Muscle layer of duodenum (tissue), 2 donors: Measurements from ENCODE around the gene RBFOX2.
"Not testable (repeated sequence)": the region's sequence is repeated elsewhere in the genome, so short reads cannot be mapped to it uniquely, and the experiment has no call there.

Source experiments
- H3K27ac ChIP-seq: one replicate; pipeline ENCODE4 v1.7.0; 2013; ENCODE audit warnings: mild to moderate bottlenecking, low read length
- H3K27me3 ChIP-seq: one replicate; pipeline ENCODE4 v1.7.0; 2013; ENCODE audit warnings: low read depth, mild to moderate bottlenecking, control low read depth, low read length
- H3K36me3 ChIP-seq, 2 donors: one replicate each; pipeline ENCODE4 v1.7.0; 2013; ENCODE audit warnings: low read length in 2 of 2, control low read depth in 1 of 2, mild to moderate bottlenecking in 1 of 2; ENCODE audit not compliant: insufficient read depth in 2 of 2, control insufficient read depth in 1 of 2
- H3K4me1 ChIP-seq, 2 donors: one replicate each; pipeline ENCODE4 v1.7.0; 2013; ENCODE audit warnings: low read length in 2 of 2, mild to moderate bottlenecking in 2 of 2, control low read depth in 1 of 2, moderate library complexity in 1 of 2; ENCODE audit not compliant: insufficient read depth in 2 of 2, control insufficient read depth in 1 of 2
- H3K4me3 ChIP-seq, 2 donors: one replicate each; pipeline ENCODE4 v1.7.0; 2013; ENCODE audit warnings: low read length in 2 of 2, low read depth in 1 of 2, mild to moderate bottlenecking in 1 of 2
- H3K9me3 ChIP-seq, 2 donors: one replicate each; pipeline ENCODE4 v1.7.0; 2013; ENCODE audit warnings: low read length in 2 of 2, control low read depth in 1 of 2, mild to moderate bottlenecking in 1 of 2; ENCODE audit not compliant: control insufficient read depth in 1 of 2
- donor health status: healthy.

The RBFOX2 gene

DNA sequence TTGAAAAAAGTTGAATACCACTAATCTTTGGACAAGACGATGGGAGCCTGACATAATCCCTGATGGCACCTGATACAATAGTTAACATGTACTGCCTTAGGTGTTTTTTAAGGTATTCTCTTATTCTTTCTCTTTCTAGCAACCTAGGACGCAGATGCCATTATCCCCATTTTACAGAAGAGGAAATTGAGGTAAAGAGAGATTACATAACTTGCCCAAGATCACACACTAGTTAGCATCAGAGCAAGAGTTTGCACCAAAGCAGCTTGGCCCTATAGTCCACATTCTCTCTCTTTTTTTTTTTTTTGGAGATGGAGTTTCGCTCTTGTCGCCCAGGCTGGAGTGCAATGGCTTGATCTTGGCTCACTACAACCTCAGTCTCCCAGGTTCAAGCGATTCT is 35.7 kb upstream of the RBFOX2 start:
- no peak overlapping the region for H3K27ac ChIP-seq
- peaks cover 0 to 3% of the 10 kb centered on the region in 2 donors for H3K4me1 ChIP-seq
- H3K36me3 ChIP-seq: no peaks in the 10 kb centered on the region
- H3K27me3 ChIP-seq: no peaks in the 10 kb centered on the region
- H3K9me3 ChIP-seq: no peaks in the 10 kb centered on the region
- H3K4me3 ChIP-seq: no peak overlapping the region

DNA sequence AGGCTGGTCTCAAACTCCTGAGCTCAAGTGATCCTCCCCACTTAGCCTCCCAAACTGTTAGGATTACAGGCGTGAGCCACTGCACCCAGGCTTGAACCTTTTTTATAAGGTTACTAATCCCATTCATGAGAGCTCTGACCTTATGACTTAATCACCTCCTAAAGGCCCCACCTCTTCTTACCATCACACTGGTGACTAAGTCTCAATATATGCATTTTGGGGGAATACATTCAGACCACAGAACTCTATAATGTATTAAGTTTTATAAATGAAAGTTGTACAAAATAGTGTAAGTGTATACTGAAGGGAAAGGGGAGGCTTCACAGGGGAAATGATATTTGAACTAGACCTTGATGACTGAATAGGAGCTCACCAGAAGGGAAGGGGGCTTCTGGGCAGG is 28.4 kb upstream of the RBFOX2 start:
- H3K27me3 ChIP-seq: no peaks in the 10 kb centered on the region
- H3K4me3 ChIP-seq: no peak overlapping the region
- no peaks in the 10 kb centered on the region for H3K36me3 ChIP-seq
- no peaks in the 10 kb centered on the region for H3K9me3 ChIP-seq
- H3K4me1 ChIP-seq: no peaks in the 10 kb centered on the region
- no peak overlapping the region for H3K27ac ChIP-seq

DNA sequence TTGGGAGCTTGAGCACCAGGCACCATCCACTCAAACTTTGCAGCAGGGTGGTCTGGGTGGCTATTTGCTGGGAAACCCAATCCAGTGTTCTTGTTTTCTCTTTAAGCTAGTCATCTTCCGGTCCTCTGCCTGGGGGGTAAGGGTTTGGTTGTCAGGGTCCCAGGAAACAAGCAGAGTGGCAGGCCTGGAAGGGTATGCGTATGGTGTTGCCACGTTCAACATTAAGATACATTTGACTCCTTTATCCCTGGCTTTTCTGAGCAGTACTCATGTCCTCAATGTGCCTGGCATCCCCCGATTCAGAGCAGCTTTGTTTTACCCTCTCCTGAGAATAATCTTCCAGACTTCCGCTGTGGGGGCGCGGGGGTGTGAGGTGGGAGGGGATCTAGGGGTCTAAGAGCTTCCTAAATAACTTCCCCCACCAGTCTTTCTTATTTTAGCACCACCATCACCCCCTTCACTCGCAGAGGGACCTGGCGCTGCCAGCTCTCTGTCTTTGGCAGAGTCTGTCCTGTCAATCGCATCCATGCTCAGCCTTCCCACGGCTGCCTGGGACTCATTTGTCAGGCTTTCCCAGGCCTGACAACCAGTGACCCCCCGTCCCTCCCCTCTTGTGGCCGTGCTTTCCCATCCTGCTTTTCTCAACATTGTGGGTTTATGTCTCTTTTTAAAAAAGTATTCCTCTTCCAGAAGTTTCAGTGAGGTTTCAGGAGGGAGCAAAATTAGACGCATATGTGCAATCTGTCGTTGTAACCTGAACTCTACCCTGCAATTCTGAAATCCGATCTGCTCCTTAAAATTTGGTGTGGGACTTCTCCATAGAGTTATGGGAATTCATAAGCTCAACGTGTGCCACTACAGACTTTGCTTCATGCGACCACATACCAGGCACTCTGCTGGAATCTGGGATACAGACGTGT is 27.0 kb upstream of the RBFOX2 start:
- H3K27ac ChIP-seq: no peak overlapping the region
- no peaks in the 10 kb centered on the region for H3K36me3 ChIP-seq
- no peak overlapping the region for H3K4me3 ChIP-seq

DNA sequence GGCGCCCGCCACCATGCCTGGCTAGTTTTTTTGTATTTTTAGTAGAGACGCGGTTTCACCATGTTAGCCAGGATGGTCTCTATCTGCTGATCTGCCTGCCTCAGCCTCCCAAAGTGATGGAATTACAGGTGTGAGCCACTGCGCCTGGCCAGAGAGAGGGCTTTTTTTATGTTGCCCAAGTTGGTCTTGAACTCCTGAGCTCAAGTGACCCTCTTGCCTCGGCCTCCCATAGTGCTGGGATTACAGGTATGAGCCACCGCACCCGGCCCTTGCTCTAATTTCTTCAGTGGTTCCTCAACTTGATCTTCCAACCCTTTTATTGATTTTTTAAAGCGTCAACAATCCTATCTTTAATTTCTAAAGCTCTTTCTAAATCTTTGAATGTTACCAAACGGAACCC is 25.8 kb upstream of the RBFOX2 start:
- H3K4me3 ChIP-seq, H3K27ac ChIP-seq, H3K36me3 ChIP-seq, H3K9me3 ChIP-seq, H3K27me3 ChIP-seq, H3K4me1 ChIP-seq: not testable (repeated sequence)

More for the DNA sequence above, 27.0 kb upstream of the RBFOX2 start:
- Histone ChIP-seq H3K4me1 (no peaks in the 10 kb centered on the region), H3K9me3 (no peaks in the 10 kb centered on the region), H3K27me3 (no peaks in the 10 kb centered on the region)

DNA sequence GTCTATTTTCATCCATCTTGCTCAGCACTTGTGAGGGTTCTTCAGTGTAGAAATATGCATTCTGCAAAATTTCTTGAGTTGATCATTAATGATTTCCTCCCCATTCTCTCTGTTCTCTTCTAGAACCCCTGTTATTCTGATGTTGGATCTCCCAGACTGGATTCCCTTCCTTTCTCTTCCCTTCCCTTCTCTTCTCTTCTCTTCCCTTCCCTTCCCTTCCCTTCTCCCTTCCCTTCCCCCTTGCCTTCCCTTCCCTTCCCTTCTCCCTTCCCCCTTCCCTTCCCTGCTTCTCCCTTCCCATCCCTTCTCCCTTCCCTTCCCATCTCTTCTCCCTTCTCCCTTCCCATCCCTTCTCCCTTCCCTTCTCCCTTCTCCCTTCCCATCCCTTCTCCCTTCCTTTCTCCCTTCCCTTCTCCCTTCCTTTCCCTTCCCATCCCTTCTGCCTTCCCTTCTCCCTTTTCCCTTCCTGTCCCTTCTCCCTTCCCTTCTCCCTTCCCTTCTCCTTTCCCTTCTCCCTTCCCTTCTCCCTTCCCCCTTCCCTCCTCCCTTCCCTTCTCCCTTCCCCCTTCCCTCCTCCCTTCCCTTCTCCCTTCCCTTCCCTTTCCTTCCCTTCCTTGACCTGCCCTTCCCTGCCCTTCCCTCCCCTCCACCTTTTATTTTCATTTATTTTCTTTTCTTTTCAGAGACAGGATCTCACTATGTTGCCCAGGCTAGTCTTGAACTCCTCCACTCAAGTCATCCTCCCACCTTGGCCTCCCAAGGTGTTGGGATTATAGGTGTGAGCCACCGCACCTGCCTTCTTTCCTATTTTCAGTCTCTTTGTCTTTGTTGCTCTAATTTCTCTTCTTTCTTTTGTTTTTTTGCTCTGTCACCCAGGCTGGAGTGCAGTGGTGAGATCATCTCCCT is 24.9 kb upstream of the RBFOX2 start:
- no peaks in the 10 kb centered on the region for H3K36me3 ChIP-seq
- H3K4me3 ChIP-seq: no peak overlapping the region
- H3K9me3 ChIP-seq: no peaks in the 10 kb centered on the region
- no peak overlapping the region for H3K27ac ChIP-seq
- H3K4me1 ChIP-seq: no peaks in the 10 kb centered on the region
- H3K27me3 ChIP-seq: no peaks in the 10 kb centered on the region

DNA sequence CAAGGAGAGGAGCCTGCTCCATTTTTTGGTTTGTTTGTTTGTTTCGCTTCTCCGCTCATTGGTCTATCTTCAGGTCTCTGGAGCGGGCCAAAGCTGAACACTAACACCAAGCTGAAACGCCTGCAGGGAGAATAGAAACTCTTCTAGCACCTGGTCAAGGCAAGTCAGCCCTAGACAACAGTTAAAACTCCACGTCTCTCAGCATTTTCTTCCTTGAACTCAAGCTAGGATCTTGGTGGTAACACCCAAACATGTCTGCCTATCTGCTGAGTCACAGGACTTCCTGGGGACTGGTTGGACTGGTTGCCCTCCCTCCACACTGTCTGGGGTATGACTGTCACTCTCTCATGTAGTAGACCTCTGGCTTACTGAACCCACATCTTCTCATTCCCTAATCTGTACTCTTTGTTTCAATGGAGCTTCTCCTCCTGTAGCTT is 23.9 kb upstream of the RBFOX2 start:
- Histone ChIP-seq H3K27me3 (no peaks in the 10 kb centered on the region), H3K4me3 (no peak overlapping the region), H3K4me1 (no peaks in the 10 kb centered on the region), H3K36me3 (no peaks in the 10 kb centered on the region), H3K27ac (no peak overlapping the region), H3K9me3 (no peaks in the 10 kb centered on the region)

DNA sequence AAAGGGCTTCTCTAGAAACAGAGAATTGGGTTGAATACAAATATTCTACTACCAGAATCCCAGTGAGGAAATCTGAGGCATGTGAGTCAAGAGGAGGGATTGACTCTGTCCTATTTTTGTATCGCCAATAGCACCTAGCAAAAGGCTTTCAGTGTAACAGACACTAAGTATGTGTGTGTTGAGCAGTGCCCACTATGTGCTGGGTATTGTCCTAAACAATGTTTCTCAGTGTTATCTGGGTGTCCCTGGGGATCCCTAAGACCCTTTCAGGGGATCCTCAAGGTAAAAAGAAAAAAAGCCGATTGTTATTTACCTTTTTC is 21.0 kb upstream of the RBFOX2 start:
- Histone ChIP-seq H3K36me3 (no peaks in the 10 kb centered on the region), H3K27ac (no peak overlapping the region), H3K4me3 (no peak overlapping the region), H3K9me3 (no peaks in the 10 kb centered on the region), H3K27me3 (no peaks in the 10 kb centered on the region), H3K4me1 (no peaks in the 10 kb centered on the region)

DNA sequence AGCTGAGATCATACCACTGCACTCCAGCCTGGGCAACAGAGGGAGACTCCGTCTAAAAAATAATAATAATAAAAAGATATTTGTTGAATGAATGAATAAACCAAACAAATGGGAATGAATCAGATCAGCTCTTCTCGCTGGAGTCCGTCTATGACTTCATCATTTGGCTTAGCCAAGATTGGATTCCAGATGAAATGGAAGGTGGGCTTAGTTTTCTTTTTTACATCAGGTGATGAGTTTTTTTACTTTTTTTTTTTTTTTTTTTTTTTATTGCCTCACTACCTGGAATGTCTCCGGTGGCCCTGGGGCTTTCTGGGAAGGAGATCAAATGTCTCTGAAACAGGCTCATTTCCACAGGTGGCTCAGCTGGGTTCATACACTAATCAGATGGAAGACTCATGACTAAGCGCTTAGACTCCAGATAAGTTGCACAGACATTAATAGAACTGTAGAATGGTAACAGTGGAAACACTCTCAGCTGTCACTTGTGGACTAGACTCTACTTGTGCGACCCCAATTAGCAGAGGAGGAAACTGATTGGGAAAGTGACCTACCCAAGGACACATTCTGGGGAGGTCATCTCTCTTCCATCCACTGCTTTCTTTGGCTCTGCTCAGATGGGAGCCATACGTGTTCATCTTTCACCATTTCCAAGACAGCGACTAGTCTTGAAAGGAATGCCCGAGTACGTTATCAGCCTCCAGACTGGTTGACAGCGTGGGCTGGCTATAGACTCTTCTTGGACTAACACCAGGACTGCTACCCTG is 20.5 kb upstream of the RBFOX2 start:
- Histone ChIP-seq H3K4me3 (no peak overlapping the region), H3K9me3 (no peaks in the 10 kb centered on the region), H3K27me3 (no peaks in the 10 kb centered on the region), H3K4me1 (no peaks in the 10 kb centered on the region), H3K36me3 (no peaks in the 10 kb centered on the region), H3K27ac (no peak overlapping the region)

DNA sequence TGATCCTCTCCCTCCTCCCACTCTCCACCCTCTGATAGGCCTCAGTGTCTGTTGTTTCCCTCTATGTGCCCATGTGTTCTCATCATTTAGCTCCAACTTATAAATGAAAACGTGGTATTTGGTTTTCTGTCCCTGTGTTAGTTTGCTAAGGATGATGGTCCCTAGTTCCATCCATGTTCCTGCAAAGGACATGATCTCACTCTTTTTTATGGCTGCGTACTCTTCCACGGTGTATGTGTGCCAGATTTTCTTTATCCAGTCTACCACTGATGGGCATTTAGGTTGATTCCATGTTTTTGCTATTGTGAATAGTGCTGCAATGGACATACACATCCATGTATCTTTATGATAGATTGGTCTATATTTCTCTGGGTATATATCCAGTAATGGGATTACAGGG is 15.9 kb upstream of the RBFOX2 start:
- not testable (repeated sequence) for H3K36me3 ChIP-seq, H3K9me3 ChIP-seq, H3K27ac ChIP-seq, H3K4me1 ChIP-seq, H3K27me3 ChIP-seq, H3K4me3 ChIP-seq

DNA sequence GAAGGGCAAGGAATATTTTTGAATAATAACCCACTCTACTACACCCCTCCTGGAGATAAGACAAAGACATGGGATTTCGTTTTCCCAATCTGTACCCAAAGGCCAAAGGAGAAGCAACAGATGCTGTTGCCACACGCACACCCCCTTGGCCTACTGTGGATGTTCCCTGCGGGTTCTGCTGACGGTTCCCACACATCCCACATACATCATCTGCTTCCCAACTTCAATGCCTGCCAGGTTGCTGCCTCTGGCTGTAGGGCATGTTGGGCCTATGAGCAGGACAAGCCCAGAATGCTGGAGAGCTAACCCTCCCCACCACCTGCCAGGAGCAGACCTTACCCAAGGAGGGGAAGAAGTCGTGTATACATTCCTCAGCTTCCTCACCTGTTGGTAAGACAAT is 13.6 kb upstream of the RBFOX2 start:
- H3K27ac ChIP-seq: no peak overlapping the region
- H3K27me3 ChIP-seq: no peaks in the 10 kb centered on the region
- no peaks in the 10 kb centered on the region for H3K36me3 ChIP-seq
- no peaks in the 10 kb centered on the region for H3K9me3 ChIP-seq
- no peaks in the 10 kb centered on the region for H3K4me1 ChIP-seq
- H3K4me3 ChIP-seq: no peak overlapping the region

DNA sequence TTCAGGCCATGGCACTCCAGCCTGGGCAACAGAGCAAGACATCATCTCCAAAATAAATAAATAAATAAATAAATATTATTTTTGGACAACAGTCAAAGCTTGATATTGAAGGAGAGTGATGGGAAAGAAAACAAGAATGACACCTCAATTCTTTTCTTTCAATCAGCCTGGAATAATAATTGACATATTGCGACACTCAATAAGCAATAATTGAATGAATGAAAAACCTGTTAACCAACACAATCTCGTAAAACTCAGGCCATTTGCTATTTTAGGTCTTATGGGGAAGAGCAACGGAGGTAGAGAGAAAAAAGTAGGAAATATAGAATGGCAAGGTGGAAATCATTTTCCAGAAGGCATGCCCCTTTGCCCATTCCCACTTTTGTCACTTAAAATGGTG is 10.5 kb upstream of the RBFOX2 start:
- H3K27me3 ChIP-seq: no peaks in the 10 kb centered on the region
- no peaks in the 10 kb centered on the region for H3K9me3 ChIP-seq
- H3K27ac ChIP-seq: no peak overlapping the region
- H3K4me3 ChIP-seq: no peak overlapping the region
- H3K36me3 ChIP-seq: no peaks in the 10 kb centered on the region
- no peaks in the 10 kb centered on the region for H3K4me1 ChIP-seq
